Non-pigmented ciliary epithelial cell (primary cell): ENCODE measurements around the gene PER2.
A peak's percentile ranks its signal among the peaks of the same experiment; 100 is the strongest.

Experiments used
- DNase-seq: peaks from one replicate; pipeline ENCODE4 v3.0.0-alpha.2; 2010; ENCODE audit warnings: low read depth

The PER2 gene

DNA sequence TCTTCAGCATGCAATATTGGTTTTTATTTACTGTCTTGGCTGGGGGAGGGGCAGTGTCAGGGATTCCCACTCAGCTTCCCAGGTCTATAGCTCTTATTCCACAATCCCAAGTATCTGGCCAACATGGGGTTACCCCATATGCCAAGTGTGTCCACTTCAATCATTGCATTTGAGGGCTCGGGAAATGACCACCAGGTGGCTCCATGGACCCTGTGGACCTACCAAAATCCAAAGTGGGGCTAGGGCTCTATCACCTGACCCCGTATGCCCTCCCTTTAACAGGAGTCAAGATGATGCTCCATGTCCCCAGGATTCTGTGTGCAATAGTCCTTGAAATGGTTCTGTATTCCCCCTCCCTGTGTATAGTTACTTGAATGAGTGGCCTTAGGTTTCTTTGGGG is 19.8 kb upstream of the PER2 start:
- DNase-seq: no peak

DNA sequence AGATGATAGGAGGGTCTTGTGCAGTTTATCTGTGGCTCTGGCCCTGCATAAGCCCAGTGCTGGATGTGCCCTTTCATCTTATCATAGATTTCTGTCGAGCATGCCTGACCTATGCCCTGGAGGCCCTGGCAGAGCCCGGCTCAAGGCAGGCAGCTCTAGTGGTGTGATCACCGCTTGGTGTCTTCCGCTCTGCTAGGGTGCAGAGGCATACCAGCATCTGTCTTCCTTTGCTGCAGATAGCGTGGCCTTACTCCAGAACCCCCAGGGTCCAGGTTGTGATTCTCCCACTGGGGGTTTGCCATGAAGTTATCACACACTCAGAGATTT is 18.2 kb upstream of the PER2 start:
- no peak for DNase-seq

DNA sequence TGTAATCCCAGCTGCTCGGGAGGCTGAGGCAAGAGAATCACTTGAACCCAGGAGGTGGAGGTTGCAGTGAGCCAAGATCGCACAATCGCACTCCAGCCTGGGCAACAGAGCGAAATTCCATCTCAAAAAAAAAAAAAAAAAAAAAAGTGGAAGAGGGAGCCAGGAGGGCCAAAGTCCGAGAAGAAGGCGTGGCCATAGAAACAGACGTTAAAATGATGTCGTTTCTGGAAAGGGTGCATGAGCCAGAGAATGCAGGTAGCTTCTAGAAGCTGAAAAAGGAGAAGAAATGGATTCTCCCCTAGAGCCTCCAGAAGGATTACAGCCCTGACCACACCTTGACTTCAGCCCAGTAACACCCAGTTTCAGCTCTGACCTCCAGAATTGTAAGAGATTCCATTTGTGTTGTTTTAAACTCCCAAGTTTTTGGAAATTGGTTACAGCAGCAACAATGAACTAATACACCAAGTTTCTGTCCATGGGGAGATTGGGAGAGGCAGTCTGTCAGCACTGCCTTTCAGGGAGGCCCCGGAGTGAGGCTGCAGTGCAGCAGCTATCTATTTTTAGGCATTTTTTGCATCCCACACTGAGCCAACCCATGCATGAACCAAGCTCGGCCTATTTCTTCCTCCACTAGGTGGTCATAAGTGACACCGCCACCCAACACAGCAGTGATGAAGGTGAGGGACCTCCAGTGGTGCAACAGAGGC is 17.7 kb upstream of the PER2 start:
- no peak for DNase-seq

DNA sequence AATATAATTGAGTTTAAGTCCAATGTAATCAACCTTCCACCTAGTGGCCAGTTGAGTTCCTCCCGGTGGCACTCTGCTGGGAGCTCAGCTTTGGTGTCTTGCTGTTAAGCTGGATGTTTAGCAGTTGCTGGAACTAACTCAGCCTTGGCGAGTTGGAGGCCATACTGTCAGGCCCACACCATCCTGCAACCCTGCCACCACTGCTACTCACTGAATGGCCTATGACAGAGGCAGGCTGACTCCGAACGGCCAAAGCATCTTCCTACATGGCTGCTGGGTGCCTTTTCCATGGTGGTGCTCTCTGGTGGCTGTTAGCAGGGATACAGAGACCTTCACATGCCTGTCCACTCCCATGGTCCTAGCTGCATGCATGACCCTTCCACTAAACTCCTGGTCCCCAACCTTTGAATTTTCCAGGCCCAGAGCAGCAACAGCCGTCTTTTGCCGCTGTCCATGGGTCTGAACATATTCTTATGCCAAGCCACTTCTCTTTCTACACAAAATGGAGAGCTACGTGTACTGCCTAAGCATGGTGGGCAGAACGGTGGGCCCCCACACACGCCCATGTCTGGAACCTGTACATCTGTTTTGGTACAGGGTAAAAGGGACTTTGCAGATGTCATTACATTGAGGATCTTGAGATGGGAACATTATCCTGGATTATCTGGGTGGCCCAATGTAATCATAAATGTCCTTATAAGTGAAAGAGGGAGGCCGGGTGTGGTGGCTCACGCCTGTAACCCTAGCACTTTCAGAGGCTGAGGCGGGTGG is 16.9 kb upstream of the PER2 start:
- DNase-seq: no peak

DNA sequence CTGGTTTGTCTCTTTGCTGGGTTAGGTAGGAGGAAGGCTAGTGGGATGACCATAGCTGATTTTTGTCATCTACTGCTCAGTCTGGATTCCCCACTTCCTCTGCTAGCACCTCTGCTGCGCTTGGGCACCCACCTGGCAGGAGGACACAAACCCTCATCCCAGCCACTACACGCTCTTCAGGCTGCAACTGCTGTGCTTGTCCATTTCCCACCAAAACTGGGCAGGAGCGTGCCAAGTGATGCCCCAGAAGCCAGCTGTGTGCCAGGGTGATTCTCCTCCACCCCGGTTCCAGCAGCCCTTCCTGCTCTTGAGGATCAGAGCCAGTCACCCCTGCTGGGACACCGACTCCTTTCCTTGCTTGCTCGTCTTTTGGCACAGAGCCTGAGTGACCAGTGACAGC is 15.7 kb upstream of the PER2 start:
- no peak for DNase-seq

DNA sequence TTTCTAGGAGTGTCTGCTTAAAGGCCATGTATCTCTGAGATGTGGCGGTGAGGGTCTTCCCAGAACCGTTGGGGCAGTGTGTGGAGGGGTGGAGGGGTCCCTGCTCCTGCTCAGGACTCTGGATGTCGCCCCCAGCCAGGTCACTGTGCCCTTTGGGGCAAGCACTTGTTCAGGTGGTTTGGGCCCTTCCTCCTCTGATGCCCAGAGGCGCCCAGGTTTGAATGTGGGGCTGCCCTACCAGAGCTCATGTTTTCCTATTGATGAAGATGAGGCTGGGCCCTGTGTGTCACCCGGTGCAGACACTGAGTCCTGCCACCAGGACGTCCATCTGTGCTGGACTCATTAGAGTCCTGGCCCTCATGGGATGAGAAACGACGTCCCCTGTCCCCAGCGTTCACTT is 14.3 kb upstream of the PER2 start:
- DNase-seq: no peak

DNA sequence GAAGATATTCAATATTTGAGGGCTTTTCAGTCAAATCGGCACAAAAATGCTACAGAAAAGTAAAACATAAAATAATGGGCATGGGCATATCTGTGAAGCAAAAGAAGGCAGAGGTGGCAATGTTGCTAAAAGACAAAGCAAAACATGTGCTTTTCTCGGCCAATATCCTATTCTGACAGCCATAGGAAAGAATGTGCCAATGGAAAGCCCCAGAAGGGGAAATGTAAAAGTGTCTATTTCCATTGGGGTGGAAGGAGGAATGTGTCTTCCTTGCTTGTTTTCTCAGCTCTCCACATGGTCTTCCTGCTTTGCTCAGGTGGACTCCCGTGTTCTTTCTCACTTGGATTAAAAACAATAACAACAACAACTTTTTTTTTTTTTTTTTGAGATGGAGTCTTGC is 13.7 kb upstream of the PER2 start:
- no peak for DNase-seq

DNA sequence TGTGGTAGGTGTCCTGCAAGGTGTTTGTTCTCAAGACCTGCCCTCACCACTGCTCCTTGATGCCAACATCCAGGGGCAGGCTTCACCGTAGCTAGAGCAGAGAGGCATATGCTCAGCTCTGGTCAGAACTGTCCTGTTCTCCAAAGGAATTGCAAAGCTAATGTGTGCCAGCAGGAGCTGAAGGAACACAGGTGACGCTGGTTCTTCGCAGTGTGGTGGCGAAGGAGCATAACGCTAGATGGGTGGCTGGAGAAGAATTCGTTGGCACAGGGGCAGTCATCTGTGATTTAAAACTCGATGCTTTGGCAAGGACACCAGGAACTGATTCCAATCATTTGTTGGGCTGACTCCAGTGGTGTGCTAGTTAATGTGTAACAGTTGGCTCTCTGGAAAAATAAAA is 11.4 kb upstream of the PER2 start:
- DNase-seq: no peak

DNA sequence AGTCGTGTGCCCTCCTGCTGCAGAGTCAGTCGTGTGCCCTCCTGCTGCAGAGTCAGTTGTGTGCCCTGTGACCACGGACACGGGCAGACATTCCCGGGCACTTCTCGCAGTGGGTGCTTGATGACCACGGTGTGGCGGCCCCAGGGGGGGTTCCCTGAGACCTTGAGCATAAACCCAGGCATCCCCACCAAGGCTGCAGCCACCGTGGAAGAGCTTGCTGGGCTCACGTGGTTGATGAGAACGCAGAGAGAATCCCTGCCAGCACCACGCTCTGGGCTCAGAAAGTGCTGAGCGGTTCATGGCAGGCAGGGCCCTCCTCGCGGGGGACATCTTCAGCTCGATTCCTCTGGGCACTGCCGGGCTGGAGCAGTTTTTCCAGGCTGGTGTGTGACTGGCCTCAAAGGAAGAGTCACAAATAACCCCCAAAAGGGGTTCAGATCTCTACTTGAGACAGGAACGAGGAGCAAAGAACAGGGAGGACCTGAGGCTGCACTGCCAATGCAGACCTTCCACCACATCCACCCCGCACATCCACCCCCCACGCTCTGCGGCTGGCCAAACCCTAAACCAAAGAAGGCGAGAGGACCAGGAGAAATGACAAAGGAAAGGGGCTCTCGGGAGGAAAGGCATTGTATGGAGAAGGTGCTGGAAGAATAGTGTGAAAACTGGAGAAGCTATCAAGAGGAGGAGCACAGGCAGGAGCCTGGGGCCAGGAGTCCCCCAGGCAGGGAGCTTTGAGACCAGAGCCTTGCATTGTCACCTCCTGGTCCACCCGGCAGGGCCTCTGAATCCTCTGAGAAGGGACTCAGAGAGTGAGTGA is 8.4 kb upstream of the PER2 start:
- no peak for DNase-seq

DNA sequence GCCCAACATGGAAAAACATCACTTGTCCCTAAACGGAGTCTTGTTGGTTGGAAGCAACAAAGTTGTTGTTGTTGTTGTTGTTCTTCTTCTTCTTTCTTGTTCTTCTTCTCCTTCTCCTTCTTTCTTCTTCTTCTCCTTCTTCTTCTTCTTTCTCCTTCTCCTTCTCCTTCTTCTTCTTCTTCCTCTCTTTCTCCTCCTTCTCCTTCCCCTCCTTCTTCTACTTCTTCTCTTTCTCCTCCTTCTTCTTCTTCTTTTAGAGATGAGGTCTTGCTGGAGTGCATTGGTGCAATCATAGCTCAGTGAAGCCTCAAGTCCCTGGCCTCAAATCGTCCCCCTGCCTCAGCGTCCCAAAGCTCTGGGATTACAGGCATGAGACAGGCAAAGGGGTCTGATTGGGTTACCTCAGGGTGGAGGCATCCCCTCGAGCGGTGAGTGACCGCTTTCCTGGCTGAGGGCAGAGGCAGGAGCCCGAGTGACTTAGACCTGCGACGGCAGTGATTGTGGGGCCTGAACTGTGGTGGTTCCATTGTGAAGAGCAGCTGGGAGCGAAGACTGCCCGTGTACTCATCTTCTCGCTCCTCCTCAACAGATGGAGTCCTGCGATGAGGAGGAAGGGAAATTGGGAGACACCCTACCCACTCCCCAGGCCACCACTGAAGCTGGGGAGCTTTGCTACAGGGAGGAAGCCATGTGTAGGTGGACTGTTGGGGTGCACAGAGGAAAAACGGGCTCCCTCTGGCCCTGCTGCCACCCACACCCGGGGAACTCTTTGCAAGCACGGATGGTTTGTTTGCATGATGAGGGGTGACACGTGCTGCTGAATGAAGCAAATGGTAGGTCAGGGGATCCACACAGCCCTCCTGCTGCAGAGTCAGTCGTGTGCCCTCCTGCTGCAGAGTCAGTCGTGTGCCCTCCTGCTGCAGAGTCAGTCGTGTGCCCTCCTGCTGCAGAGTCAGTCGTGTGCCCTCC is 7.0 kb upstream of the PER2 start:
- no peak for DNase-seq

DNA sequence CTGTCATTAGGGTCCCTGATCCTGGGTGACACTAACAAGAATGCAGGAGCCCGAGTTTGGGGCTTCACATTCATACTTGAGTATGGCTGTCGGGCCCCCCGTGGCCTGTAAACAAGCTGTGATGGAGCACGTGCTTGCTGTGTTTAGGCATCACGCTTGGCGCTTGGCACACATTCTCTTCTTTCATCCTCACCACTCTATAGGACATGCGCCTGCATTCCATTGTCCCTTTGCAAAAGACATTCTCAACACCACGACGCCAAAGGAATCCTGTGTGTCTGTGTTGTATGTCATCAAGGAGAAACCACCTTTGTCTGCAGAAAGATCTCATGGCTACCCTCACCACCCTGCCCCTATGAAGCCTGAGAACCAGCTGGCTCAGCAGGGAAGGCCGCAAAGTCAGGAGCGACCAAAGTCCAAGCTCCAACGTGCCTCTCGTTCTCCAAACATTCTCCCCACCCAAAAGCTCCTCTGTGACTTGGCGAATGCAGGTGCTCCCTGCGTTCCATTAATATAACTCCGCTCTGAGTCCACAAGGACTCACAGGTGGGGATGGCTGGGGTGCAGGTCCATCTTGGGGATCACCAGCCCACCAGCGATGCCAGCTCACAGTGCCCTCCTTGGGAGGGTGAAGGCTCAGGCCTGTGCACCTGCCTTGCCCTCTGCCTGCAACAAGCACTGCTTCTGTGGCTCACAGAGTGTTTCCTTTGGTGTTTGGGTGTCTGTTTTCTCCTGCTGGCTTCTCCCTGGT is 6.2 kb upstream of the PER2 start:
- no peak for DNase-seq

DNA sequence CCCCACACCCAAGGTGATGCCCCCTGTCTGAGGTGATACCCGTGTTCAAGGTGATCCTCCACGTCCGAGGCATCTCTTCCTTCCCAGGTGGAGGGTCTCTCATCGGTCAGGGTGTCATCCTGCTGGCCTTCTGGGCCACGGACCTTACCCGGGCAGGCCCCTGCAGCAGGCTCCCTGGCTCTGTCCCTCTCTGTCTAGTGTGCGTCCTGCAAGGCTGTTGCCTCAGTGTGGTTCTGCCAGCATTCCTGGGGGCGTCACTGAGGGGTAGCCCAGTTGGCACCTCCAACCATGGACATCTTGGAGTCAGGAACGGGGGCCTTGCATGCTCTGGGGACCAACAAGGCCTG is 5.6 kb upstream of the PER2 start:
- no peak for DNase-seq

DNA sequence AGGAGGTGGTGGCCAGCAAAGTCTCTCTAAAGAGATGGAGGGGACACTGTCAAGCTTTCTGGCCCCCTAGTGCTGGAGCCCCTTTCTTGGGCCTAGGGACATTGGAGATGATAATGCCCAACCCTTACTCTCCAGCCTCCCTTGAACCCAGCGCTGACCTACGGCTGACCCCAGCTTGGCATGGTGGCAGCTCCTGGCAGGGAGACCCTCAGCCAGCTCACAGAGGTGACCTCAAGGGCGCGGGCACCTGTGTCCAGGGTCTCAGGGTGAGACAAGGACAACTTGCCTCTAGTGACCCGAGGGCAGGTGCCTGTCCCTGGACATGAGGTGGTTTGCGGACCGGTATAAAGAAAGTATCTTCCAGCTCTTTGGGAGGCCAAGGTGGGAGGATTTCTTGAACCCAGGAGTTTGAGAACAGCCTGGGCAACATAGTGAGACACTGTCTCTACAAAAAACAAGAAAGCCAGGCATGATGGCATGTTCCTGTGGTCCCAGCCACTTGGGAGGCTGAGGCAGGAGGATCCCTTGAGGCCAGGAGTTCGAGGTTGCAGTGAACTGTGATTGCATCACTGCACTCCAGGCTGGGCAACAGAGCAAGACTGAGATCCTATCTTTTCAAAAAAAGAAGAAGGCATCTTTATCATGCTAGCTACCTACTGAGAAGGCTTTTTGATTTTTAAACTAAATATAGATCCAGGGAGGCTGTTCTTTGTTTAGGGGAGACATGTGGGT is 3.3 kb upstream of the PER2 start:
- DNase-seq: no peak

DNA sequence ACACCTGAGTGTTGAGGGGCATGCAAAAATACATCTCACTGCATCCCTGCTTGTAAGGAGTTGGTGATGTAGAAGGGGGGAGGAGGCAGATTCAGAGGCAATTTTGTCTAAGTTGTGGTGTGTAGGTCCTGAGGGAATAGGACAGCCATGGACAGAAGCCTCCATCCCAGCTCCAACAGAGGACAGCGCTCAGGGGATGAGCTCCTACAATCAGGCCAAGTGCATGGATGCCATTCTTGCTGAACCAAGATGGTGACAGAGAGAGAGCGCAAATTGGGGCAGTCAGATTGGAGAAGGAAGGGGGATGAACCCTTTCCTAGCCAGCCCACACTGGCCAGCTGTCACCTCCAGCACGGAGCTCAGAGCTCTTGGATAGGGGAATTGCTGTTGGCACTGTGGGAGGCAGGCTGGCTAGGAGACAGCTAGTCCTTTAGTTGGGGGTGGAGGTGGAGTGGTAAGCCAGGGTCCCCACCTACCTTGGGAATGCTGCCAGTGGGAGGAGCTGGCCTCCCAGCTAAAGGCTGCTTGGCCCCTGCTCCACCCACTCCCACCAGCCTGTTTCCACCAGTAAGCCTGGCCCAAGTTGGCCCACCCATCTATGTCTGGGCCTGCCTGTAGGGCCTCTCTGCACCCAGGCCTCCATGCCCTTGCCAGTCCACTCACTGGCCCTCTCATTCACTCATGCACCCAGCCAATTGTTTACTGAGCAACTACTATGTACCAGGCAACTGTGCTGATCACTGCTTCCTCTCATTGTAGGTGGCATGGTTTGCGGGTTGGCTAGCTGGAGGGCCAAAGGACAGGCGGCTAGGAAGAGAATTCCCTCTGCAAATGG is 2.5 kb upstream of the PER2 start:
- no peak for DNase-seq

DNA sequence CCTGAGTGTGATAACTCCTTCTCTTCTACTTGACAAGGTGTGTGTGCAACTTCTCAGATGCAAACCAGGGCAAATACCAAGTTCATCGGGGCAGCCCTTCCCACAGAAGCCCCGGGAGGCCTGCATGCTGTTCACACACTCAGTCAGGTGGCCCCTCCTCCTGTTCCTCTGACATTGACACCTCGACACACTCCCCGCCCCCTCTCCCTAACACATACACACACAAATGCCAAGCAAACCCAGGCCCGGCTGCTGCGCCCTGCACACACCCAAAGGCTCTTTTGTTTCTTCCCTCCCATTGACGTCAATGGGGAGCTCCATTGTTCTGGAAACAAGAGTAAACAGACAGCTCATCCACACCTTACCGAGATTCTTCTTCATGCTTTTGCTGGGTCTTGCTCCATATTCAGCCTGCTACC is 1.7 kb upstream of the PER2 start:
- no peak for DNase-seq

DNA sequence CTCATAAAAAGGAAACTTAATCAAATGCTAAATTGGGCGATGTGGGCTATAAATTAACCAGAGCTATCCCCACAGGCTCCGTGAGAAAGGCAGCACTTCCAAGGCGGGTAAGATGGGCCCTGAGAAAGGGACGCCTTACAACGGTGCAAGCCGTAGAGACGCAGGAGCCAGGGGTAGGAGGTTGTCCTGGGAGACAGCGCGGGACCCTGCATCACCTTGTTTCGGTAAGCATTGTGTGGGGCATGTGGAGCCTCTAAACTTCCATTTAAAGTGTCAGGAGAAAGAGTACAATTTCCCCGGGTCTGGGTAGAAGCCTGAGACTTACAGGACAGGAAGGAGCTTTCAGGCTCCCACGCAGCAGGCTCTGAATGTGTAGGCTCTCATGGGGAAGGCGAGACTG is 1.2 kb upstream of the PER2 start:
- DNase-seq: no peak

DNA sequence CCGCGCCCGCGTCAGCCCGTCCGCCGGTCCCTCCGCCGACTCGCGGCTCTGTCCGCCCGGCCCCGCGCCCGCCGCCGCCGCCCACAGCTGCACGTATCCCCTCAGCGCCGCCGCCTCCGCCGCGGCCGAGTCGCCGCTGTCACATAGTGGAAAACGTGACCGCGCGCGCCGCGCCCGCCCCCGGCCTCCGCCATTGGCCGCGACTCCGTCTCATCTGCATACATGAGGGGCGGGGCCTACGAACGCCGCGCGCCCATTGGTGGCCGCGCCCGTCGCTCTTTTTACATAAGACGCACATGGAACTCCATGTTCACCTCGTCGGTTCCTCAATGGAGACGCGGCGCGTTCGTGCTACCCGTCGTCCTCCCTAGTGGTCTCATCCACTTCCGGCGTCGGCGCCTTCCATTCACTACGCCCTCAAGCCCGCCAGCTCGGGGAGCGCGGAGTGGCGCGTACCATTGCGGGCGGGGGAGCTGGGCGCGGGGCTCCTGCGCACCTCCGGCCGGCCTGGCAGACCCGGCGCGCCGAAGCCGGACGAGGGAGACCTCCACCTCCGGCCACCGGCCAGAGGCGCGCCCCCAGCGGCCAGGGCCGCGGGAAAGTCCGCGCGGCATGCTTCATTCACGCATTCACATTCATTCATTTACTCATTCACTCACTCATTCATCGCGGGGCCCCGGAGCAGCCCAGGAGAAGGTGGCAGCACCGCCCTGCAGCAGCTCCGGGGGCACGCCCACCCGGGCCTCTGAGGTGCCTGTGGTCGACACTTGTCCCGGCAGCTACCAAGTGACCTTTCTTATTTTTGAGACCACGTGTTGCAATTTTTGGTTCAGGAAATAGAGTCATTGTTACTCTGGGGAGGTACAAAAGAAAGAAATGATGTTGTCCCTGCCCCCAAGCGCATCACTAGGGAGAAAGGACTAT is 502 bp upstream of the PER2 start:
- DNase-seq: peak; percentile 90

DNA sequence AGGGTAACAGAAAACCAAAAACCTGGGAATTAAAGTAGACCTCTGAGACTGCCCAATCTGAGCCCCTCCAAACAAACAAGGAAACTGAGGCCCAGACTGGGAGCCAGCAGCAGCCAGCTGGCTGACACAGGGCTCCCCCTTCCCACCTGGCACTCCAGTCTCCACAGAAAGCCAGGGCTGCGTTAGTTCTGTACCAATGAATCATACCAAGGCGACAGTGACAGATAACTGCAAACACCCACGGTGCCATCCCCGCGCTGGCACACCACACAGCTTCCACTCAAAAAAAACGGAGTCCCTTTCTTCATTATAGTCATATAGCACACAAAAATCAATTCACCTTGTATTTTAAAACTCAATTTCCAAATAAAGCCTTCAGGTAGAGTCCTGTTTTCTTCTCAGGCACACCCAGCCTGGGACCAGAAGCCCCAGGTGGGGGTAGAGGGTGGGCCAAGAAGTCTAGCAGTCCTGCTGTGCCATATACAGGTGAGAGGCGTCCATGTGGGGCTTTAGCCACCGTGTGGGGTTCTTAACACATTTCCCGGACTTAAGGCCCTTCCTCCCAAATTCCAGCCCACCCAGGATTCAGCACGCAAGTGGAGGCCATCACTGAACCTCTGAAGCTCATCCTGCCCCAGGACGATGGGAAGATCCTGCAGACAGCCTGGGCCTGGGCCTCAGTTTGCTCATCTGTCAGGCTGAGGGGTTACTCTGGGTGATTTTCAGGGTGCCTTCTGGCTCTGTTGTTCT is 1.2 kb downstream of the PER2 start:
- DNase-seq: no peak
